Glutamatergic neuron (in vitro differentiated cells): Measurements from ENCODE around the gene WBP2. TPM values are rescaled to one million over a fixed set of nuclear protein-coding genes. Genes with fewer than 3 reads are reported as not detected.
A peak's percentile ranks its signal among the peaks of the same experiment; 100 is the strongest.

Source experiments
- DNase-seq: peaks from one replicate; pipeline ENCODE4 v3.0.0; 2022
- H3K27ac Mint-ChIP-seq: one replicate; pipeline ENCODE4 v1.8.0; 2020; ENCODE audit warnings: mild to moderate bottlenecking, mixed read lengths, inconsistent platforms; ENCODE audit not compliant: unreplicated experiment
- H3K27me3 Mint-ChIP-seq: one replicate; pipeline ENCODE4 v1.8.0; 2020; ENCODE audit warnings: mild to moderate bottlenecking, moderate library complexity, mixed read lengths, inconsistent platforms; ENCODE audit not compliant: unreplicated experiment
- H3K36me3 Mint-ChIP-seq: one replicate; pipeline ENCODE4 v1.8.0; 2020; ENCODE audit warnings: mild to moderate bottlenecking, mixed read lengths, inconsistent platforms; ENCODE audit not compliant: unreplicated experiment
- H3K4me1 Mint-ChIP-seq: one replicate; pipeline ENCODE4 v1.8.0; 2020; ENCODE audit warnings: mild to moderate bottlenecking, low read depth, mixed read lengths, inconsistent platforms; ENCODE audit not compliant: unreplicated experiment
- H3K4me3 Mint-ChIP-seq: one replicate; pipeline ENCODE4 v1.8.0; 2020; ENCODE audit warnings: mild to moderate bottlenecking, mixed read lengths, inconsistent platforms; ENCODE audit not compliant: unreplicated experiment
- H3K9me3 Mint-ChIP-seq: one replicate; pipeline ENCODE4 v1.8.0; 2020; ENCODE audit warnings: mild to moderate bottlenecking, moderate library complexity, mixed read lengths, inconsistent platforms; ENCODE audit not compliant: unreplicated experiment
- CTCF ChIP-seq: fragments of 200-600 bp; sonication (generic); IDR thresholded peaks from one replicate; pipeline ENCODE4 v1.5.0; 2021; ENCODE audit not compliant: partially characterized antibody, unreplicated experiment
- total RNA-seq: library from RNA; stranded (reverse); fragmentation: NEBNext Ultra II Directional; extraction: Animal tissue kit (Norgen Biotek cat#: 25700); gene quantifications from one replicate; pipeline ENCODE4 v1.2.1, GENCODE V29; 2021; ENCODE audit not compliant: unreplicated experiment

The WBP2 gene
- total RNA-seq, 1 donor from 2014 or later, result 111 TPM

GRCh38 chr17:75819116-75819515 is 36.0 kb downstream of the WBP2 start:
- no peak for DNase-seq
- peaks cover 9% of the 10 kb centered on the region for H3K9me3 Mint-ChIP-seq
- no peak for TF ChIP-seq CTCF
- peaks cover 10% of the 10 kb centered on the region for H3K27me3 Mint-ChIP-seq
- peaks cover 26% of the 10 kb centered on the region for H3K4me1 Mint-ChIP-seq
- H3K4me3 Mint-ChIP-seq, result no peak overlapping the region
- peak overlapping the region; percentile 34 for H3K27ac Mint-ChIP-seq
- H3K36me3 Mint-ChIP-seq, result no peaks in the 10 kb centered on the region

GRCh38 chr17:75818326-75818885 is 36.7 kb downstream of the WBP2 start:
- Mint-ChIP-seq H3K36me3 (no peaks in the 10 kb centered on the region), H3K4me1 (peaks cover 26% of the 10 kb centered on the region), H3K4me3 (peak overlapping the region; percentile 23), H3K9me3 (peaks cover 9% of the 10 kb centered on the region), H3K27ac (peak overlapping the region; percentile 34), H3K27me3 (peaks cover 11% of the 10 kb centered on the region)
- DNase-seq, result no peak
- TF ChIP-seq CTCF, result no peak

- Mint-ChIP-seq H3K4me1 (peaks cover 27% of the 10 kb centered on the region), H3K27me3 (peaks cover 11% of the 10 kb centered on the region), H3K4me3 (no peak overlapping the region), H3K27ac (no peak overlapping the region), H3K36me3 (no peaks in the 10 kb centered on the region), H3K9me3 (peaks cover 9% of the 10 kb centered on the region)
- DNase-seq, result no peak
- TF ChIP-seq CTCF, result no peak
Observed at GRCh38 chr17:75817571-75817970, 37.6 kb downstream of the WBP2 start.

GRCh38 chr17:75816693-75817092 is 38.4 kb downstream of the WBP2 start:
- Mint-ChIP-seq H3K36me3 (no peaks in the 10 kb centered on the region), H3K27me3 (peaks cover 11% of the 10 kb centered on the region), H3K4me3 (no peak overlapping the region), H3K27ac (no peak overlapping the region), H3K4me1 (peaks cover 24% of the 10 kb centered on the region), H3K9me3 (peaks cover 4% of the 10 kb centered on the region)
- no peak for DNase-seq
- no peak for TF ChIP-seq CTCF

- DNase-seq, result no peak
- Mint-ChIP-seq H3K36me3 (no peaks in the 10 kb centered on the region), H3K27me3 (peaks cover 11% of the 10 kb centered on the region), H3K27ac (no peak overlapping the region), H3K9me3 (peaks cover 2% of the 10 kb centered on the region), H3K4me1 (peaks cover 15% of the 10 kb centered on the region), H3K4me3 (no peak overlapping the region)
- no peak for TF ChIP-seq CTCF
Observed at GRCh38 chr17:75815399-75815798, 39.7 kb downstream of the WBP2 start.
